HG03066 (cell line): ENCODE data around the gene PLXNB2.

Experiments
- ATAC-seq: cut with Tn5 transposase; IDR thresholded peaks from one replicate; pipeline ENCODE4 v1.9.1; 2021; ENCODE audit warnings: low read depth; ENCODE audit not compliant: unreplicated experiment

Gene PLXNB2

GRCh38 chr22:50312371-50312770 is 4.9 kb upstream of the PLXNB2 start:
- ATAC-seq: no peak

DNA sequence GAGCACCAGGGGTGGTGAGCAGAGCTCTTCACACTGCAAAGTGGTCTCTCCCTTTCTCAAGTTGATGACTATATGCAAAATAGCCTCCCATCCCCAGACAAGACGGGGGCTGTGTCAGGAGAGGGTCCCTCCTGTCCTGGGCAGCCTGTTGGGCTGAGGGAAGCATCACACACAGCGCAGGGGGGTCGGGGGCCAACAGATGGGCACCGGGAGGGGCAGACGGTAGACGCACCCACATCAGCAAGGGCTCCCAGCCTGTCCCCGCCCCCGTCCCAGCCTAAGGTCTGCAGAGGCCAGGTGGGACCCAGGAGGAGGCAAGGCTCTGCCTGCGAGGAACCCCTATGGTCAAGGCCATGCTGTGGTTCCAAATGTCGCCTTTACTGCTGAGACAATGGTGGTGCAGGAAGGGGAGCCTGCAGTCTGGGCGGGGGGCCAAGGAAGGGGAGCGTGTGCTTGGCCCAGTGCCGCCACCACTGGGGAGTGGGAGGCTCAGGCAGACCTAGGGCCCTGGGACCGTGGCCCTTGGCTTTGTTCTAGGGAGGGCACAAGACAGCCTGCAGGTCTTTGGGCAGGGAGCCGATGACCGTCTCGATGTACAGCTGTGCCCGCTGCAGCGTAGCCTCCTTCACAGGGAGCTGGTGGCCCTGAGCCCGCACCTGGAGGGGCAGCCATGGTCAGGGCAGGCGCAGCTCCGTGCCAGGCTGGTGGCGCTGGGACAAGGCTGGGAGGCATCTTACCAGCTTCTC is 4.3 kb upstream of the PLXNB2 start:
- no peak for ATAC-seq

DNA sequence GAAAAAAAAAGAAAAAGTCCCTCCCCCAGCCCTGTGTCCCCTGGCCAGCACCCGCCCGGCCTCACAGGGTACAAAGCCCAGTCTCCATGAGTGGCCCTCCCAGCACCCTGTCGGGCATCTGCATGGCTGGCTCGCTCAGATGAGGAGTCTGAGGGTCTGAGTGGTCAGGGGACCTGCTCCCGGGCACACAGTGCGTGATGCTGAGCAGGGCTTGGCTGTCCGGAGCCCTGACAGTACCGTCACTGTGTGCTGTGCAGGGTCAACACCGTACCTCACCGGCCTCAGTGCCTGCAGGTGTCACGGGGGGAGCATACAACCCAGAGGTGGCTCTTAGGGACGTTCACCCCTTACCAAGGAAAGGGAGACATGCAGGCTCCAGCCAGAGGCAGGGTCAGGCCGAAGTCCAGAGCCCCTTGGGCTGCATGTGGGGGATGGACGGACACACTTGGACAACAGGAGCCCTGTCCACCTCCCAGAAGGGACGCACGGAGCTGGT is 3.6 kb upstream of the PLXNB2 start:
- ATAC-seq: no peak

DNA sequence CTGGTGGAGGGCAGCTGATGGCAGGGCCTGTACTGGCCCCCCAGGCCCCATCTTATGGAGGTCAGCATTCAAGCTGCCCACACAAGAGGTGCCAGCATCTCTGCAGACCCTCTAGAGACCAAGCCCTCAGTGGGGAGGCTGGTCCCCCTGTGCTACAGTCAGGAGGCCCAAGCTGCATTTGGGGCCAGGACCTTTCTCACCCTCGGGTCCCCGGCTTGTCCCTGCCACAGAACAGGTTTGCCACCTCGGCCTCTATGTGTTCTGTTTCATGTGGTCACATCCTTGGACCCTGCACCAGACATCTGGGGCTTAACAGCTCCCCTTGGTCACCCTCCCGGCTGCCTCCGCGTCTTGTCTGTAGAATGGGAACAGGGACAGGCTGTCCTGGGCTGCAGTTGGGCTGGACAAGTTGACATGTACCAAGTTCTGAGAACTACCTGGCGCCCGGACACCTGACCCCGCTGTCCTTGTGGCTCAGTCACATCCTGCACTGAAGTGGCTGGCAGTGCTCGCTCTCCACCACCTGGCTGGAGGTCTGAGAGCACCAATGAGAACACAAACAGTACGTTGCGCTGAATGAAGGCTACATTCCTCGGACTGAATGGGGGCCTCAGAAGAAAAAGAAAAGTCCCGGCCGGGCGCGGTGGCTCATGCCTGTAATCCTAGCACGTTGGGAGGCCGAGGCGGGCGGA is 2.7 kb upstream of the PLXNB2 start:
- no peak for ATAC-seq

GRCh38 chr22:50309601-50309991 is 2.1 kb upstream of the PLXNB2 start:
- ATAC-seq: no peak

DNA sequence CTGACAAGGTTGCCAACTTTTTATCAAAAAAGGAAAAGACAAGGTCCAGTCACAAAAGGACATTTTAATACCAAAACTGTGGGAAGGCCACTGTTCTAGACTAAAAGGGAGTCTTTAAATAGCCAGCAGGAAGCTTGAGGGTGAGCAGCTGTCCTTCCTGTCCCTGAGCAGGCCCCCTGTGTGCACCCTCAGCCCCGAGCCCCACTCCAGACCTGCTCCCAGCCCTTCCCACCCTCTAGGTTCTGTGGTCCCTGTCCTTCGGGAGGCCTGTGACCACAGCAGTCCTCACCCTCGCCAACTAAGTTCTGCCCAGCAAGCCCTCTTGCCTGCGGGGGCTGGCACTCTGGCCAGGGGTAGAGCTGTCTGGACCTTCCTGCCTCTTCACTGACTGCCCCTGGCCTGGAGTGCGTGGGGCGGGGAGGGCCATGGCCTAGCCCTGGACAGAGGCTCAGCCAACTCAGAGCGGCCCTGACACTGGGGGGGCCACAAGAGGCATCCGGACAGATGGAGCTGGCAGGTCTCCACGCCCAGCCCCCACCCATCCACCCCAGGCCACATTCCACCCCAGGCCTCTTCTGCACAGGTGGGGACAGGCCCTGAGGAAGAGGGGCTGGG is 1.6 kb upstream of the PLXNB2 start:
- no peak for ATAC-seq

- no peak for ATAC-seq
Measured at GRCh38 chr22:50308597-50308935, 1.1 kb upstream of the PLXNB2 start.

GRCh38 chr22:50307890-50308596 is 597 bp upstream of the PLXNB2 start:
- ATAC-seq: no peak

GRCh38 chr22:50305923-50306566 is 1.4 kb downstream of the PLXNB2 start:
- no peak for ATAC-seq

DNA sequence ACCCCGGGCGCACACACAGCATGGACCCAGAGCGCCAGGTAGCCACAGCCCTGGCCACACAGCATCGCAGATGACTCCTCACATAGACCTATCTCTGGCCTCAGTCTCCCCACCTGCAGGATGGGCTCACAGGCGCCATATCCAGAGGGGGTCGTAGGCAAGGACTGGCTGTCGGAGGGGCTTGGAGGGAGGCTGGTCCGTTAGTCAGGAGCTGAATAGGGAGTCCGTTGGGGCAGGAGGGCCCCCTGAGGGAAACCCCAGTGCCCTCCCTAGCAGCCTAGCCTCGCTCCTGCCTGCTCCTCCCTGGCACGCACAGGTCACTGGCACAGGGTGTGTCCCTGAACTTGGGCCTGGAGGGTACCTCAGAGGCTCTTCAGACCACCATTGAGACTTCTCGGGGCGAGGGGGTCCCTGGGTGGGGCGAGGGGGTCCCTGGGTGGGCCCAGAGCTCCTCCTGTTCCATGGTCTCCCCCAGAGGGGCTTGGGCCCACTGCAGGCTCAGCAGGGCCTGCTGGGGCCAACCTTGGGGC is 2.0 kb downstream of the PLXNB2 start:
- no peak for ATAC-seq

GRCh38 chr22:50304528-50305392 is 2.7 kb downstream of the PLXNB2 start:
- ATAC-seq: no peak

GRCh38 chr22:50303848-50304527 is 3.5 kb downstream of the PLXNB2 start:
- no peak for ATAC-seq

GRCh38 chr22:50303515-50303847 is 4.0 kb downstream of the PLXNB2 start:
- ATAC-seq: no peak

DNA sequence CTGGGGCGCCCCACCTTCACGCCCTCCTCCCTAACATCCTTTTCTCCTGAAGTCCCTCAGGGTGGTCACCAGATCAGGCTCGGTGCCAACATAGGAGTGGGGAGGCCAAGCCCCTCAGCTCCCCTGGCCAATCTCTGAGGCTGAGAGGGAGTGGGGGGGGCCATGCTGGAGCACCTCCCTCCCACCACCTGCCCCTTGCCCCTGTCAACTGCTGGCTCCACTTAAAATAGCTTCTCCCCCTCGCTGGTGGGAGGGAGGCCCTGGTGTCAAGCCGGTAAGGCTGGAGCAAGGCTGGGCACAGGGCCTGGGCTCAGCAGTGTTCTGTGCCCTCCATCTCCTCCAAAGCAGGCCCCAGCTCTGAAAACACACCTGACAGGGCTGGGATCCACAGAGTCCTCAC is 4.9 kb downstream of the PLXNB2 start:
- no peak for ATAC-seq

DNA sequence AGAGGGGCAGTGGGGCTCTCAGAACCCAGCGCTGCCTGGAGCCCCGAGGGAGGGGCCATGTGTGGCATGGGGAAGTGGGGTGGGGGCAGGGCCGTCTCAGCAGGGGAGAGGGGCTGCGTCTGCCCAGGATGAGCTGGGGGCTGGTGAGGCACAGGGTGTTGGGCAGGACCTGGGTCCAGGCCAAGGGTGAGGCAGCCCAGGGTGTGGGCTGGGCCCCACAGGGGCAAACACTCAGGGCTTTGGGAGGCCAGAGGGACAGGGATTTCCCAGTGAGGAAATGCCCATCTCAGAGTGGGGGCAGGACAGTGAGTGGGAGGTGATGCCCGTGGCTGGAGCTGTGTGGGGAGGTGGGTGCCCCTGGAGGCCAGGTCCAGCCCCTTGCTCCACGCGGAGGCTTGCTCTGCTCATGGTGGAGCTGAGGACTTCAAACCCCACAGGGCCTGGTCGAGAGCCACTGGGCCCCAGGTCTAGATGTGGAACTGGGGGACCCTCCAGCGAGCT is 5.4 kb downstream of the PLXNB2 start:
- no peak for ATAC-seq

- ATAC-seq: no peak
Measured at GRCh38 chr22:50301581-50301991, 5.9 kb downstream of the PLXNB2 start.

GRCh38 chr22:50300620-50301257 is 6.7 kb downstream of the PLXNB2 start:
- no peak for ATAC-seq
